Esophagus muscularis mucosa (tissue), 4 donors: Measurements from ENCODE around the gene ISL1. TPM values are rescaled to one million over a fixed set of nuclear protein-coding genes. Genes with fewer than 3 reads are reported as not detected.

Source experiments
- DNase-seq: peaks from one replicate; pipeline ENCODE4 v3.0.0-alpha.2; 2017; ENCODE audit errors: extremely low spot score
- H3K27ac ChIP-seq, 4 donors: fragments of 200-600 bp; sonication (generic); replicated peaks in 1 of 4; 1 replicate in 3 of 4; 2 replicates in 1 of 4; pipeline ENCODE4 v1.5.1; 2016 to 2019; ENCODE audit warnings: mild to moderate bottlenecking in 1 of 4
- H3K27me3 ChIP-seq, 4 donors: fragments of 200-600 bp; sonication (generic); one replicate each; pipeline versions ENCODE4 v1.5.1 to v1.6.0; 2016 to 2019
- H3K36me3 ChIP-seq, 4 donors: fragments of 200-600 bp; sonication (generic); one replicate each; pipeline ENCODE4 v1.5.1; 2016 to 2019
- H3K4me1 ChIP-seq, 4 donors: fragments of 200-600 bp; sonication (generic); one replicate each; pipeline ENCODE4 v1.5.1; 2016 to 2019
- H3K4me3 ChIP-seq, 4 donors: fragments of 200-600 bp; sonication (generic); 1 replicate in 2 of 4; 2 replicates in 2 of 4; pipeline ENCODE4 v1.5.1; 2016 to 2019; ENCODE audit warnings: mild to moderate bottlenecking in 4 of 4, moderate library complexity in 1 of 4
- H3K9me3 ChIP-seq, 4 donors: fragments of 200-600 bp; sonication (generic); 1 replicate in 3 of 4; 2 replicates in 1 of 4; pipeline ENCODE4 v1.5.1; 2016 to 2019
- EP300 ChIP-seq: sonication (generic); formaldehyde crosslinking; IDR thresholded peaks from one replicate; pipeline ENCODE4 v1.6.1; 2017; ENCODE audit warnings: antibody characterized with exemption
- POLR2A ChIP-seq: fragments of 450-650 bp; IDR thresholded peaks from one replicate; pipeline ENCODE4 v1.6.1; 2017; ENCODE audit warnings: antibody characterized with exemption, moderate library complexity, mild to moderate bottlenecking, low read depth
- POLR2AphosphoS5 ChIP-seq, 2 donors: sonication (generic); formaldehyde crosslinking; IDR thresholded peaks; one replicate each; pipeline ENCODE4 v1.6.1; 2017; ENCODE audit warnings: antibody characterized with exemption in 2 of 2
- WGBS: methylation state at CpG from one replicate; pipeline ENCODE4 v1.1.5; 2018; 5-methylcytosine and 5-hydroxymethylcytosine counted together
- intact Hi-C: fragments of 100-400 bp; cut with DNase I; formaldehyde crosslinking; loops from one replicate; pipeline ENCODE4 v1.15.1; 2023
- total RNA-seq, 4 donors: library from RNA; depleted of rRNA; stranded (reverse); fragments of >200 nt; gene quantifications; one replicate each; pipeline versions ENCODE4 v1.1.0 to v1.2.1, GENCODE V29; 2016
- TF ChIP-seq, protein P1 (sequence below), 3 experiments: fragments of 200-600 bp in 2 of 3; fragments of 450-650 bp in 1 of 3; sonication (generic) in 2 of 3; IDR thresholded peaks; one replicate each; pipeline ENCODE4 v1.5.1; 2017 to 2019; ENCODE audit warnings: antibody characterized with exemption in 3 of 3, mild to moderate bottlenecking in 2 of 3, moderate library complexity in 1 of 3

ISL1 gene
- total RNA-seq, 4 donors from 2014 or later = not detected

DNA sequence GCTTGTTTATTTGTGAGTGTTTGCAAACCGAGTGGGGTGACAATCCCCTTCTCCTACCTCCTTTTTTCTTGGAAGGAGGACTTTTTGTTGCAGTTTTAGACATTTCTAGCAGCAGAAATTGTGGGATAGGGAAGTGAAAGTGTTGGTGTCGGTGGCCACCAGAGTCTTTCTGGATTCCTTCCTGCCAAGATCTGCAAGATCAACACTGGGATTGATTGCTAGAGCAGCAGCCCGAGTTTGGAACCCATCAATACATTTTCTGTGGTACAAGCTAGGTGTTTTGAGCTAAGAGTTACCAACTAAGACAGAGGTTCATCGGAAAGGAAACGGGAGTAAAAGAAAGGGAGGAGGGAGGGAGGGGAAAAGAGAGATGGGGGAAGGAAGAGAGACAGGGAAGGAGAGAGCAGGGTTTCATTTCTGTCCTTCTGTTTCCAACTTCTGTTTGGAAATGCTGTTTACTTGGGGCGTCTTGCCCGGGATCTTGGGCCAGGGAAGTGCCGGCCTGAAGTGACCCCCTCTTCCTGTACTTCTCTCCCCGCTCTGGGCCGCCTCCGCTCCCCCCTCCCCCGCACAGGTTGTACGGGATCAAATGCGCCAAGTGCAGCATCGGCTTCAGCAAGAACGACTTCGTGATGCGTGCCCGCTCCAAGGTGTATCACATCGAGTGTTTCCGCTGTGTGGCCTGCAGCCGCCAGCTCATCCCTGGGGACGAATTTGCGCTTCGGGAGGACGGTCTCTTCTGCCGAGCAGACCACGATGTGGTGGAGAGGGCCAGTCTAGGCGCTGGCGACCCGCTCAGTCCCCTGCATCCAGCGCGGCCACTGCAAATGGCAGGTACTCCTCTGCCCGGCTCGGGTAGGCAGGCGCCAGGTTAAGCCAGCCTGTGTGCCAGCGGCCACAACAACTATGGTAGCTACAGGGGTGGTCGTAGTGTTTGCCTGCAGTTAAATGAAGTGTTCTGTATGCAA is 4.0 kb downstream of the ISL1 start:
- H3K27me3 ChIP-seq = peaks cover 0 to 100% (median 70%) of the 10 kb centered on the region in 4 donors

DNA sequence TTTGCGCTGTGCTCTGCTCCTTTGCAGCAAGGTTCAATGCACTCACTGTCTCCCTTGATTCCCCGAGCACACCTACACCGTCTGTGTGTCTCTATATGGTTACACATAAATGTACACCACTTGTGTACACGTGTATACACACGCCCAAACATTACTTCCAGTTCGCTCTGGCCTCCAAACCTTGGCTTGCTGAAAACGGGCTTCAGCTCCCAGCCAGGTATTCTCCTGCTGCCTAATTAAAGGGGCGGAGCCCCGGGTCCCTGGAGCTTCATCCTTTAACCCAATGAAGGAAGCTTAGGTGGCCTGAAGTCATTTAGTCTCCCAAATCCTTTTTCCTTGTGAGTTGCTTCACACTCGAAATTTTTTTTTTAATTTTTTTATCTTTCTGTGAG is 4.6 kb downstream of the ISL1 start:
- H3K9me3 ChIP-seq = no peaks in the 10 kb centered on the region
- intact Hi-C loops = no loop called here
- H3K36me3 ChIP-seq = no peaks in the 10 kb centered on the region
- H3K4me1 ChIP-seq = peaks cover 11 to 41% (median 36%) of the 10 kb centered on the region in 4 donors
- DNase-seq = no peak
- H3K27ac ChIP-seq = no peak overlapping the region
- H3K4me3 ChIP-seq = no peak overlapping the region
- 28% methylated on average over 10 of the region's 10 CpGs for WGBS
- H3K27me3 ChIP-seq = peaks cover 0 to 100% (median 65%) of the 10 kb centered on the region in 4 donors
- TF ChIP-seq POLR2AphosphoS5 (IDR thresholded peaks at IDR 0.05) (no peak), POLR2A (no peak), EP300 (no peak)
- TF ChIP-seq, protein P1, sequence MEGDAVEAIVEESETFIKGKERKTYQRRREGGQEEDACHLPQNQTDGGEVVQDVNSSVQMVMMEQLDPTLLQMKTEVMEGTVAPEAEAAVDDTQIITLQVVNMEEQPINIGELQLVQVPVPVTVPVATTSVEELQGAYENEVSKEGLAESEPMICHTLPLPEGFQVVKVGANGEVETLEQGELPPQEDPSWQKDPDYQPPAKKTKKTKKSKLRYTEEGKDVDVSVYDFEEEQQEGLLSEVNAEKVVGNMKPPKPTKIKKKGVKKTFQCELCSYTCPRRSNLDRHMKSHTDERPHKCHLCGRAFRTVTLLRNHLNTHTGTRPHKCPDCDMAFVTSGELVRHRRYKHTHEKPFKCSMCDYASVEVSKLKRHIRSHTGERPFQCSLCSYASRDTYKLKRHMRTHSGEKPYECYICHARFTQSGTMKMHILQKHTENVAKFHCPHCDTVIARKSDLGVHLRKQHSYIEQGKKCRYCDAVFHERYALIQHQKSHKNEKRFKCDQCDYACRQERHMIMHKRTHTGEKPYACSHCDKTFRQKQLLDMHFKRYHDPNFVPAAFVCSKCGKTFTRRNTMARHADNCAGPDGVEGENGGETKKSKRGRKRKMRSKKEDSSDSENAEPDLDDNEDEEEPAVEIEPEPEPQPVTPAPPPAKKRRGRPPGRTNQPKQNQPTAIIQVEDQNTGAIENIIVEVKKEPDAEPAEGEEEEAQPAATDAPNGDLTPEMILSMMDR (IDR thresholded peaks at IDR 0.05) = no peak

More for the DNA sequence above, 4.0 kb downstream of the ISL1 start:
- WGBS = 2% methylated on average over 16 of the region's 38 CpGs
- H3K4me3 ChIP-seq = peak overlapping the region in 3 of 4 donors; percentile 19 to 36 (median 24)
- TF ChIP-seq POLR2A (no peak), POLR2AphosphoS5 (IDR thresholded peaks at IDR 0.05) (no peak), EP300 (no peak)
- TF ChIP-seq, protein P1 (IDR thresholded peaks at IDR 0.05) = no peak
- no peak for DNase-seq
- intact Hi-C loops = no loop called here
- no peaks in the 10 kb centered on the region for H3K9me3 ChIP-seq
- no peaks in the 10 kb centered on the region for H3K36me3 ChIP-seq
- no peak overlapping the region for H3K27ac ChIP-seq
- H3K4me1 ChIP-seq = peaks cover 18 to 48% (median 43%) of the 10 kb centered on the region in 4 donors

DNA sequence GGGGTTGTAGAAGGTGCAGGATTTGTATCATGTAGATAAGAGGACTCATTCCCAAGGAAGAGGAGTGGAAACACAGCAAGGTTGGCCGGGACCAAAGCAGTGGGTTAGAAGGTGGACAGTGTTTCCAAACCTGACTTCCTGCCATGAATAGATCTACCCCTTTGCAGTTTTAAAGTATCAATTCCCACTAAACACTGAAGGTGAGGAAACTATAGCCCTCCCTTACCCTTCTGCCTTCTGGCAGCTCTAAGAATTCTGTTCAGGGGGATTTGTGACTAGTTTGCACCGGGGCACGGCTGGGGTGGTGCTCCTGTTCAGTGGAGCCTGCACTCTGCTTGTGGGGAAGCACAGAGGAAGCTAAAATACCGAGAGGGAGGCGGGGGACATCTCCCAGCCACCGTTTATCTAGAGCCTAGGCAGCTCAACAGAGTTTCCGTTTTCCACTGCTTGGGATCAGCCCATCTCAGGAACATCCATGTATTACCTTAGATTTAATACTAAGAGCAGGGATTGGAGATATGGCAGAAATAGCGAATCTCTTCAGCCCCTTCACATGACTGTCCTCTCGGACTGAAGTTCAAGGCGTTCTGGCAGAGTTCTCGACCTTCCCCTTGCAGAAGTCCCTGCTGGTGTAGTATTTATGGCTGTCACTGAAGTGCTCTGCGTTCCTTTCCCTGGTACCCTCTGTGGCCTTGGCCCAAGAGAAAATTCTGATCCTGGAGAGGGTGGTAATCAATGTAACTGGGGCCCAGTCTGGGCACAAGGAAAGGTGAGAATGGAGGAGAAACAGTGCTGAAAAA is 5.4 kb downstream of the ISL1 start:
- Histone ChIP-seq H3K9me3 (no peaks in the 10 kb centered on the region), H3K27ac (no peak overlapping the region), H3K4me3 (no peak overlapping the region), H3K4me1 (peaks cover 7 to 33% (median 28%) of the 10 kb centered on the region in 4 donors), H3K27me3 (peaks cover 0 to 100% (median 60%) of the 10 kb centered on the region in 4 donors), H3K36me3 (no peaks in the 10 kb centered on the region)
- intact Hi-C loops = no loop called here
- 13% methylated on average over 12 of the region's 12 CpGs for WGBS
- TF ChIP-seq, protein P1 (IDR thresholded peaks at IDR 0.05) = no peak
- TF ChIP-seq POLR2A (no peak), EP300 (no peak), POLR2AphosphoS5 (IDR thresholded peaks at IDR 0.05) (no peak)
- DNase-seq = no peak

DNA sequence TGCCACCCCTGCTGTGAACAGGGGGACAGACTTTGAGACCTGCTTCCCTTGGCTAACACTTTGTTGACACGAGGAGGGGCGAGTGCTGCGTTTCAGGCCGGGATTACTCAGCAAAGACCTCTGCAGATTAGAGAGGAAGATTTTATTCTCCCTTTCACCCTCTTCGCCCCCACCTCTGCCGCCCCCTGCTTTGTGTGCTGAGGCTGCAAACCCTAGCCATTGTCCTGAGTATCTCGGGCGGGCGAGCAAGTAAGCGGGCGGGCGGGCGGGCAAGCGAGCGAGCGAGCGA is 6.0 kb downstream of the ISL1 start:
- Histone ChIP-seq H3K4me3 (peak overlapping the region; percentile 18 to 47 (median 36)), H3K4me1 (peaks cover 7 to 28% (median 27%) of the 10 kb centered on the region in 4 donors), H3K9me3 (no peaks in the 10 kb centered on the region), H3K27me3 (peaks cover 0 to 100% (median 56%) of the 10 kb centered on the region in 4 donors), H3K27ac (no peak overlapping the region), H3K36me3 (no peaks in the 10 kb centered on the region)
- 0% methylated on average over 3 of the region's 17 CpGs for WGBS
- TF ChIP-seq POLR2A = no peak
- intact Hi-C loops = no loop called here
- DNase-seq = no peak
